RPMI7951 (cell line): ENCODE data around the gene TBC1D24. TPM values are rescaled to one million over a fixed set of nuclear protein-coding genes. Genes with fewer than 3 reads are reported as not detected.
A peak's percentile ranks its signal among the peaks of the same experiment; 100 is the strongest.

Experiments
- DNase-seq: peaks from one replicate; pipeline ENCODE4 v3.0.0-alpha.2; 2012; ENCODE audit warnings: low read depth
- total RNA-seq: library from RNA; depleted of rRNA; stranded (reverse); fragments of >200 nt; shearing (Covaris generic); gene quantifications from 2 replicates; pipeline ENCODE4 v1.2.3, GENCODE V29; 2014

Gene TBC1D24
- total RNA-seq, 1 experiment from 2014 or later, result 4.4 TPM

DNA sequence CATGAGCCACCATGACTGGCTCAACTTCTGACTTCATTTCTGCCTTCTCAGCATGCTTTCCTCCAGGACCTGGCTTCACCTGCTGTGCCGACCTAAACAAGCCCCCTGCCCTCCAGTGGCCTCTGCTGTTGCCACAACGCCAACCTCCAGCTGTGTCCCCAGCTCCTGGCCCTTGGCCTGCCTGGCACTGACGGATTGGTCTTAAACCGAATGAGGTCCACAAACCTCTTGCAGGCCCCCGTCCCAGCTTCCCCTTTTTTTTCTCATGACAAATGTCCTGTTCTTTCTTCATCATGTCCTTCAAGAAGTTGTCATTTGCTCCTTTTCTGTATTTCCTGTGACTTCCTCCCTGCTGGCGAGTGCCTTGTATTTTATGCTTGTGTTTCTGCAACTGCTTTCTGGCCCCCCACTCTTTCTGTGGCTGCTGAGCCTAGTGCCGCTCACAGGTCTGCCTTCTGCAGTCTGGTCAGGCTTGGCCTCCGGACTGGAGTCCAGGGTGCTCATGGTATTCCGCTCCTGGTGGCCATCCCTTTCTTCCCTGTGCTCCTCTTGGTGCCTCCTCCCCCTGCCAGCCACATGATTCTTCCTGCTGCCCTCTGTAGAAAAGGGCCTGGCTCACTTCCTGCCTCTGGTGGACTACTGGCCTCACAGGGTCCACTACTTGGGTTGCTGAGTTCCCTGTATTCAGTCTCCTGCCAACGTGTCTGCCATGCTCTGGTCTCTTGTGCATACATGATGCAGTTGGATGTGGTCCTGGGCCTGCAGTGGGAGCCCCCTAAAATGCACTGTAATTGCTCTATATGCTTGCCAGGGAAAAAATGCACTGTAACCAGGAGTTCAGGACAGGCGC, 41.7 kb downstream of the TBC1D24 start:
- DNase-seq, result no peak

DNA sequence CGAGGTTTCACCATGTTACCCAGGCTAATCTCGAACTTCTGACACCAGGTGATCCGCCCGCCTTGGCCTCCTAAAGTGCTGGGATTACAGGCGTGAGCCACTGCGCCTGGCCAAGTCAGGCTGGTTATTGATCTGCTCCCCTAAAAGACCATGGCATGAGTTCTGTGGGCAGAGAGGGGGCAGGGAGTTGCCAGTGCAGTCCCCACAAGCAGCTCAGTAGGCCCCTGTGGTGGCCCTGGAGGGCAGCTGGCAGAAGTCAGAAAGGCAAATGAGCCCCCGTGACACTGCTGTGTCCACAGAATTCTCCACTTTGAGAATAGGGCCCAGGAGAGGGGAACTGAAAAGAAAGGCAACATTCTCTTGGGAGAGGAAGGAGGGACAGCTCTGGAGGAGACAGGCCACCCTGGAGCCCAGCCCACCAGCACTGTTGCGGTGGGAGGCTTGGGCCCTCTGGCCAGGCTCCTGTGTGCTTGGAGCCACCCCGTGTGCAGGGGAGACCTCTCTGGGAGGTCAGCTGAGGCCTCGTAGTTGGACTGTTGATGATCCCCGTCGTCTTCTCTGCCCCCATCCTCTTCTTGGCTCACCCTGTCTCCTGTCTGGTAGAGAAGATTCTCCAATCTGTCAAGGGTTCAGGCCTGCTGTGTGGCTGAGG, 43.2 kb downstream of the TBC1D24 start:
- no peak for DNase-seq

DNA sequence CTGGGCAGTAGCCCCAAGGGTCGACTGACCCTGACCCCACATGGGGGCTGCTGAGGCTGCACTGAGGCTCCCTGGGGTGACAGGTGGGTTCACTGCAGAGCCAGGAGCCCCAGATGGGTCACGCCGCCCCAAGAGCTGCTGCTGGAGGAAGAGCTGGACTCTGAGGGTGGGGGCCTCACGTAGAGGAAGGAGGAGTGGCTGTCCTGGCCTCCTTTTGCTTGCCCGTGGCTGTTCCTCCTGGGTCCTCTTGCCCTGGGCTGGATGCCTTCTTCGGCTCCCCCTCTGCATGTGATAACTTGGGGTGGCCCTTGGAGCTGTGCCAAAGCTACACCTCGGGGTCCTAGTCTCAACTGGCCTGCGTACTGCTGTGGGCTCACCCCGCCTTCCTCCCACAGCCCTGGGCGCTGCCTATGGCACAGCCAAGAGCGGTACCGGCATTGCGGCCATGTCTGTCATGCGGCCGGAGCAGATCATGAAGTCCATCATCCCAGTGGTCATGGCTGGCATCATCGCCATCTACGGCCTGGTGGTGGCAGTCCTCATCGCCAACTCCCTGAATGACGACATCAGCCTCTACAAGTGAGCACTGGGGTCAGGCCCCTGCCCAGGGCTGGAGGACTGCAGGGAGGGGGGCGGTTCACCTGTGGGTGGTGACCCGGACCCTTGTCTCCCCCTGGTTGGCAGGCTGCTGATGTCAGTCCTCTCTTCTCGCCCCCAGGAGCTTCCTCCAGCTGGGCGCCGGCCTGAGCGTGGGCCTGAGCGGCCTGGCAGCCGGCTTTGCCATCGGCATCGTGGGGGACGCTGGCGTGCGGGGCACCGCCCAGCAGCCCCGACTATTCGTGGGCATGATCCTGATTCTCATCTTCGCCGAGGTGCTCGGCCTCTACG, 44.1 kb downstream of the TBC1D24 start:
- DNase-seq, result no peak

DNA sequence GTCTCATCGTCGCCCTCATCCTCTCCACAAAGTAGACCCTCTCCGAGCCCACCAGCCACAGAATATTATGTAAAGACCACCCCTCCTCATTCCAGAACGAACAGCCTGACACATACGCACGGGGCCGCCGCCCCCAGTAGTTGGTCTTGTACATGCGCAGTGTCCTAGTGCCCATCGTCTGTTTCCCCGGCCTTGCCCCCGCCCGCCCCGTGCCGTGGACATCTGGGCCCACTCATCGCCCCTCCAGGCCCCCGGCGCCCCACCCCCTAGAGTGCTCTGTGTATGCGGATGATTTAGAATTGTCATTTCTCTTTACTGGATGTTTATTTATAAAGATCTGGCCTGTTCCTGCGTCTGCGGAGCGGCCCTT, 44.8 kb downstream of the TBC1D24 start:
- no peak for DNase-seq

DNA sequence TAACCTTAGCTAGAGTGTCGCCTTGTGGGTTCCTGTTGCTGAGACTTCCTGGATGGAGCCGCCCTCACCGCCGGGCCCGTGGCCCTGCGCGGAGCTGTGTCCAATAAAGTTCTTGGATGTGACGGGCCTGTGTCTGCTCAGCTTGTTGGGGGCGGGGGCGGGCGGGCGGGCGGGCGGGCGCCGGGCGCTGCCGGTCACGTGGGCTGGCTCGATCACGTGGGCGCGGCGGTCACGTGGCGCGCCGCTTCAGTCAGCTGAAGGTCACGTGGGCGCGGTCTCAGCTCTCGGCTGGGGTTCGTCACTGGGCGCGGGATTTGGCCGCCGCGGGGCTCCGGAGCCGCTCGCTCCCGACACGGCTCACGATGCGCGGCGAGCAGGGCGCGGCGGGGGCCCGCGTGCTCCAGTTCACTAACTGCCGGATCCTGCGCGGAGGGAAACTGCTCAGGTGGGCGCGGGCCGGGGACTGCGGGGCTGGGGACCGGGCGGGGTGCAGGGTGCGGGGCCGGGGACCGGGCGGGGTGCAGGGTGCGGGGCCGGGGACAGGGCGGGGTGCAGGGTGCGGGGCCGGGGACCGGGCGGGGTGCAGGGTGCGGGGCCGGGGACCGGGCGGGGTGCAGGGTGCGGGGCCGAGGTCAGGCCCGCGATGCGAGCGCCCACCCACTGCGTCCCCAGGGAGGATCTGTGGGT, 45.3 kb downstream of the TBC1D24 start, which contains the start of gene AMDHD2:
Gene AMDHD2, plus strand, starts transcription at position 275 of the 687 bp plus-strand sequence. Its CDS starts 88 bp downstream, at position 363.
- peak; percentile 89 for DNase-seq

DNA sequence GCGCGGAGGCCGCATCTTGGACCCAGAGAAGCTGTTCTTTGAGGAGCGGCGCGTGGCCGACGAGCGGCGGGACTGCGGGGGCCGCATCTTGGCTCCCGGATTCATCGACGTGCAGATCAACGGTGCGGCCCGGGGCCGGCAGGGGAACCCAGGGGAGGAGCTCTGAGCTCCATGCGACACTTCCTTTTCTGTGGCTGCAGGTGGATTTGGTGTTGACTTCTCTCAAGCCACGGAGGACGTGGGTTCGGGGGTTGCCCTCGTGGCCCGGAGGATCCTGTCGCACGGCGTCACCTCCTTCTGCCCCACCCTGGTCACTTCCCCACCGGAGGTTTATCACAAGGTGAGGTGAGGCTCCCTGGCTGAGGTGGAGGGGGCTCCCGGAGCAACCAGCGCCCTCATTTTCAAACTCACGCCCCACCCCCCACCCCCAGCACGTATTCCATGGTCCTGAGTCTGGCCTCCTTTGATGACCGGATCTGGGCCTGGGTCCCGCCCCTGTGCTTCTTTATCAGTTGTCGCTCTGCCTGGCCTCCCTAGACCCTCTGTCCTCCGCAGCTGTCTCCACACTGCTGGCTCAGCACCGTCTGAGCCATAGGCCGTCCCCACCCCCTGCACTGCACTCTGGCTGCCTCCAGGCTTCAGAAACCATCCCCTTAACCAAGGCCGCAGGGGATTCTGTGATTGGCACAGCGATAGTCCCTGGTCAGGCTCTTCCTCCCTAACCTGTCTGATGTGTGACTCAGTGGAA, 46.0 kb downstream of the TBC1D24 start:
- no peak for DNase-seq

DNA sequence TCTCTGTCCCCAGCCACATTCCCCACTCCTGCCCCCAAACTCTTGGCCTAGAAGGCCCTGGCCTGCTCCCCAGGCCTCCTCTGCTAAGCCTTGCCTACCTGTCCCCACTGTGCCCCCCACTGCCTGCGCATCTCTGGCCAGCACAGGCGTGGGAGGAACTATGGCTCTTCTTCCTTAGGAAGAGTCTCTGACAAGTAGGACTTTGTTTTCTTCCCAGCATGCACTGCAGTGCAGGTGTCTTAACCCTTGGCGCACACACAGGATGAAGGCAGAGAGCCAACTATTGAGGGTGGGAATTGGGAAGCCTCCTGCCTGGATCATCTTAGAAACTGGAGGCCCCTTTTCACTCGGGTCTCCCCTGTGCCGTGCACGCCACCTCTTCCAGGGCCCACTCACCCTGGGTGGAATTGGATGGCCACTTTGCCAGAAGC, 48.9 kb downstream of the TBC1D24 start:
- no peak for DNase-seq

DNA sequence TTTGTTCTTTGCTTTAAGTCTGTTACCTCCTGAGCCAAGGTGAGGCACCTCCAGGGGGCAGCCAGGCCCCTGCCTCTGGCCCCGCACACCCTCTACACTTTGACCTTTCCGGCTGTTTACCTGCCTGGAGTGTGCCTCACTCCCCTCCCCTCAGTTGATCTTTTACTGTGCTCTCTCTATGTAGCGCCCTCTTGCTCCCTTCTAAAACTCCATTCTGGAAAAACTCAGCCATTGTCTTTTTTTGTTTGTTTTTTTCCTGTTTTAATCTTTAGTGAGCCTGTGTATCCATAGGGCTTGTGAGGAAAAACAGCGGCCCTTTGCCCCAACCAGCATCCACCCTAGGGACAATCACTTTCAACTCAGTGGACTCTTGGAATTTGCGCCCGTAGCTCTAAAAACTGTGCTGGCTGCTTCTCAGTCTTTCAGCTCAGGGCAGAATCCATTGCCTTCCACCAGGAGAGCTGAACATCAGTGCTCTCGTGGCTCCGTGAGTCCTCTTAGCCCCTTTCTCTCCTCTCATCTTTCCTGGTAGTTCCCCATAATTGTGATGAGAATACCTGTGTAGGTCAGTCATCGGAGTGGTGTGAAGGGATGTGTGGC, 49.5 kb downstream of the TBC1D24 start:
- no peak for DNase-seq

DNA sequence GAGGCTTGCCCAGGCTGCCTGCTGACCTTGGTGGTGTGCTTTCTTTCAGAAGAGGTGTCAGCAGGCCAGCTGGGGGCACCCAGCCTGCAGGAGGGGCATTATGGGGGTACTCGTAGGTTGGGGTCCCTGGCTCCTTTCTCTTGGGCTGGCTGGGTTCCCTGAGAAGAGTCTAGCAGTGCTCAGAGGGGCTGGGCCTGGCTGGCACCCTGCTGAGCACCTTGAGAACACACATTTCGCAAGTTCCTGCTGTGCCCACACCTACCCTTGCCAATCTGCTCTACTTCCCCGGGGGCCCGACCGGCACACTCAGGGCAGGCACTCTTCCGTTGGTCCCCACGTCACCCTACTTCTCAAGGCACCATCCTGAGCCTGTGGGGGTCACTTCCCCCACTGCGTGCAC, 51.2 kb downstream of the TBC1D24 start:
- no peak for DNase-seq

DNA sequence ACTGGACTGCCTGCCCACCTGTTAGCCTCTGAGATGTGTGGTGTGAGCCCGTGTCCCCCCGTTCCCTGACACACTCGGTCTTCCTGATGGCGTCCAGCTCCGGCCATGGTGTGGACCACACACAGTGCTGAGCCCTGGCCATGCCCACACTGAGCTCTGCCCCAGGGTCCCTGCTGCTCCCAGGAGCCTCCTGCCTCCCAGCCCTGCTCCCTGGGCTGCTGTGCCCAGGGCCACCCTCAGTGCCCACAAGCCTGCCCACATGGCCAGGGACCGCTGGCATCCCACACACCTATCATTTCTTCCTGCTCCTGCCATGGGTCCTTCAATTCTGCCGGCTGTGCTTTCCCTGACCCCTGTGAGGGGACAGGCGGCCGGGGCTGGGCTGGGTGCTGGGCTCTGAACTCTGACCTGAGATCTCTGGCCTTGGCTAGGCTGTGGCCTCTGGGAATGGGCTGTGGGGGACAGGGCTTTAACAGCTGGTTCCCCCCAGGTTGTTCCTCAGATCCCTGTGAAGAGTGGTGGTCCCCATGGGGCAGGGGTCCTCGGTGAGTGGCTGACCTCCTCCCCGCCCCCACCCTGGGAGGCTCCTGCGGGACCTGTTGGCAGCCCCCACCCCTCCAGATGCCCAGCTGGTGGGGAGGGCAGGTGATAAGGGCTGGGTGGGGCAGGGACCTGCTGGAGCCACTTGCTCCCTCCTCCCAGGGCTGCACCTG, 52.3 kb downstream of the TBC1D24 start:
- DNase-seq, result no peak

DNA sequence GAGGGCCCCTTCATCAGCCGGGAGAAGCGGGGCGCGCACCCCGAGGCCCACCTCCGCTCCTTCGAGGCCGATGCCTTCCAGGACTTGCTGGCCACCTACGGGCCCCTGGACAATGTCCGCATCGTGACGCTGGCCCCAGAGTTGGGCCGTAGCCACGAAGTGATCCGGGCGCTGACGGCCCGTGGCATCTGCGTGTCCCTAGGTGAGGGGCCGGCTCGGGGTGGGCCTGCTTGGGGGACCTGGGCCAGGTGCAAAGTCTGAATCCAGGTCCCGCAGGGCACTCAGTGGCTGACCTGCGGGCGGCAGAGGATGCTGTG, 52.8 kb downstream of the TBC1D24 start:
- DNase-seq, result no peak

DNA sequence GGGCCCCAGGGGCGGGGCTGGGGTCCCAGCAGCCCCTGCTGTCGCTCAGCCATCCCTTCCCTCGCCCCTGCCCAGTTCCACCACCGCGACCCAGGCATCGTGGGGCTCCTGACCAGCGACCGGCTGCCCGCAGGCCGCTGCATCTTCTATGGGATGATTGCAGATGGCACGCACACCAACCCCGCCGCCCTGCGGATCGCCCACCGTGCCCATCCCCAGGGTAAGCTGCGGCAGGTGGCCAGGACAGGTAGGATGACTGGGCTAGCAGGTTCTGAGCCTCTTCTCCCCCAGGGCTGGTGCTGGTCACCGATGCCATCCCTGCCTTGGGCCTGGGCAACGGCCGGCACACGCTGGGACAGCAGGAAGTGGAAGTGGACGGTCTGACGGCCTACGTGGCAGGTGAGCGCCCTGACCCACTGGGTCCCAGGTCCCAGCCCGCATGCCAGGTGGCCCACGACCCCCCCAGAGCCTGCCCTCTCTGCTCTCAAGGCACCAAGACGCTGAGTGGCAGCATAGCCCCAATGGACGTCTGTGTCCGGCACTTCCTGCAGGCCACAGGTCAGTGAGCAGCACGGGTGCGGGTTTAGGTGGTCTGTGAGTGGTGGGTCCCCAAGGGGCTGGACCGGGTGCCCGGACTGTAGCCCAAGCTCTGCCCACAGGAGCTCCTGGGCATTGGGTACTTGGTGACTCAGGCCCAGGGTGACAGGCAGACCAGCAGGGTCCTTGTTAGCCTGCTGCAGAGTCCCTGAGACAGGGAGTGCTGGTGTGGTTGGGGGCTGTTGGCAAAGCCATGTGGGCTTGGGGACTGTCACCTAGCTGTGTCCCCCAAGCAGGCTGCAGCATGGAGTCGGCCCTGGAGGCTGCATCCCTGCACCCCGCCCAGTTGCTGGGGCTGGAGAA, 53.5 kb downstream of the TBC1D24 start:
- DNase-seq, result no peak

DNA sequence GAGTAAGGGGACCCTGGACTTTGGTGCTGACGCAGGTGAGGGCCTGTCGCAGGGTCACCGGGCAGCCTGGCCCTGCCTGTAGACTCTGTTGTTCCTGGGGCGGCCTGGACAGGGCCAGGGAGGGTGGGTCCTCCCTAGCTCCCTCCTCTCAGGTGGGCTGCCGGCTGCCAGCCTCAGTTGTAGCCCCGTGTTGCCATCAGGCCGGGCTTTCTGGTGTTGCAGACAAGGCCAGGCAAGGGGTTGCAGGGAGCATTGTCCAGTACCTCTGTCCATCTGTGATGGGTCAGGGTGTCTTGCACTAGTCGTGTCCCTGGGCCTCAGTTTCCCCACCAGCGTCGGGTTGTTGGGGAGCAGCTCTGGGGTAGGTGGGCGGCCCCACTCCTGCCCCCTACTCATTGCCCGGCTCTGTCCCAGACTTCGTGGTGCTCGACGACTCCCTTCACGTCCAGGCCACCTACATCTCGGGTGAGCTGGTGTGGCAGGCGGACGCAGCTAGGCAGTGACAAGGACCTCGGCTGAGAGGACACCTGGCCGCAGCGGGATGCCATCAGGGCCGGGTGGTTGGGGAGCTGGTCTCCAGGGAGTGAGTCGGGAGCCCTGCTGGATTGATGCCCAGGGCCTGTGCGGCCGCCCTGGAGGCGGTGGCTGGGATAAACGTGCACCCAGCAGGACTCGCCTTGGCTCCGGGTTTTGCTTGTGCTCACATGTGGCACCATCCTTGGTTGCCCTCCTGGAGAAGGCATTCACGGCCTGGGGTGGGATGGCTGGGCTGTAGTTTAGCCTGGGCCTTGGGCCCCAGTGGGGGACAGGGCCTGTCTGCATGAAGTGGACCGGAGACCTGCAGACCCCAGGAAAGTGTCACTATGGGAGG, 54.4 kb downstream of the TBC1D24 start:
- no peak for DNase-seq

DNA sequence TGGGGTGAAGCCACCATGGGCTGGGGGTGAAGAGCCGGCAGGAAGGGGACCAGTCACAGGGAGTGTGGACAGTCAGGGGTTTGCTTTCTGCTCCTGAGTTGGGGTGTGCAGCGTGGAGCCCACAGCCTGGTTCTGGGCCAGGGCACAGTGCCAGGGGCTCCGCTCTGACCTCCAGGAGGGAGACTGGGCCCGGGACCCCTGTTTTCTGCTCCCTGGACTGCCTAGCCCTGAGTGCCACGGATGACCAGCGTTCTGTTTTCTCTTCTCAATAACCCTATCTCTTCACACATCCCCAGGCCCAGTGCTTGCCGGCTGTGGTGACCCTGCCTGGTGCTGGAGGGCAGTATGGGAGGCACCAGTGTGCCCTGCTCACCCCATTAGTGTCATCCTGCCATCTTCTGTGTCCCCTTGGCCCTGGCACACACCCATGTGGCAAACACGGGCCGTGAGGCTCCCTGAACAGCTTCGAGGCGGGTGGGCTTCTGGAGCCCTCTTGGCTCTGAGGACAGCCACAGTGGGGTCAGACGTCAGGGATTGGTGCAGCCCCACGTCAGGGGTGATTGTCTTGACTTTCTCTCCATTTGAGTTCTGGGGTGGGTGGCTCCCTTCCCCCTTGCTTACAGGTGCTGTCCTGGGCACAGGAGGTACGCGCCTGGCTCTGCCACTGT, 55.2 kb downstream of the TBC1D24 start:
- DNase-seq, result no peak

DNA sequence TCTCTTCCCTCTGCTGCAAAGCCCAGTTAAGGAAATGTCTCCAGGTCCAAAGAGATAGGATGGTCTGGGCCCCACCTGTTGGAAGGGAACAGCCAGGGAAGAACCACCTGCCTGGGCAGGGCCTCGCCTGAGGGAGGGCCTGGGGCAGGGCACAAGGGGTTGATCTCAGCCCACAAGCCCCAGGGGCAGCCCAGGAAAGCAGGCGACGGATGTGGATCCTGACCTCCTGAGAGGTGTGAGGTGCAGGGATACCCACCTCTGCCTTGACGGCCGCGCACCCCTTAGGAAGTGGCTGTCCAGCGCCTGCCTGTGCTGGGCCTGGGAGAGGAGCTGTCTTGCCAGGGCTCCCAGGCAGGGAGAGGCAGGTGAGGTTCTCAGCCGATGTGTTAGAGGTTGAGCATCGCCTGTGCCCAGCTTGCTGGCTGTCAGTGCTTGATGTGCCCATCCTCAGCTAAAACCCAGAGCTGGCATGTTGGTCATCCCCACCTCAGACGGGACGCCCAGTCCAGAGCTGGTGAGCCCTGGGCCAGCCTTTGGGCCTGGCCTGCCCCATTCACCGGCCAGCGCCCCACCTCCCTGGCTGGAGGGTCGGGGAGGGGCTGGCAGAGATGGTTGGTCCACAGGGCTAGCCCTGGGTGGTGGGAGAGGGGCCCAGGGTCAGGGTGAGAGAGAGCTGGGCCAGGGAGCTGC, 55.8 kb downstream of the TBC1D24 start:
- no peak for DNase-seq

DNA sequence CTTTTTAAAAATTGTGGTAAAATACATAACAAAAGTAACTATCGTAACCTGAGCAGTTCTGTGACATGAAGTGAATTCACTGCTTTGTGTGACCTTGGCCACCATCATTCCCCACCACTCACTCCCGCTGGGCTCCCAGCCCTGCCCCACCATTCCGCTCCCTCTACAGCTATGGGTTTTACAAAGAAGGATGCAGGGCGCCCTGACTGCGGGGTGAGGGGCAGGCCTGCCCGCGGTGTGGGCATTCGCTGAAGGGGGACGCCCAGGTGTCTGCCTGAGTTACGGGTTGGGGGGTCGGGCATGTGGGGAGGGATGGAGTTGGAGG, 56.4 kb downstream of the TBC1D24 start, which contains the start of gene CEMP1:
Gene CEMP1, minus strand, starts transcription at position 38 of the 325 bp plus-strand sequence. CDS start 335 bp downstream, outside the sequence.
- DNase-seq, result no peak
